GM10847 (cell line): ENCODE data around the gene TBC1D22A.

Experiments used
- POLR2A ChIP-seq: IDR thresholded peaks from 2 replicates; pipeline ENCODE4 v1.6.1; 2011; ENCODE audit not compliant: insufficient read length; ENCODE audit errors: extremely low read depth

TBC1D22A gene

DNA sequence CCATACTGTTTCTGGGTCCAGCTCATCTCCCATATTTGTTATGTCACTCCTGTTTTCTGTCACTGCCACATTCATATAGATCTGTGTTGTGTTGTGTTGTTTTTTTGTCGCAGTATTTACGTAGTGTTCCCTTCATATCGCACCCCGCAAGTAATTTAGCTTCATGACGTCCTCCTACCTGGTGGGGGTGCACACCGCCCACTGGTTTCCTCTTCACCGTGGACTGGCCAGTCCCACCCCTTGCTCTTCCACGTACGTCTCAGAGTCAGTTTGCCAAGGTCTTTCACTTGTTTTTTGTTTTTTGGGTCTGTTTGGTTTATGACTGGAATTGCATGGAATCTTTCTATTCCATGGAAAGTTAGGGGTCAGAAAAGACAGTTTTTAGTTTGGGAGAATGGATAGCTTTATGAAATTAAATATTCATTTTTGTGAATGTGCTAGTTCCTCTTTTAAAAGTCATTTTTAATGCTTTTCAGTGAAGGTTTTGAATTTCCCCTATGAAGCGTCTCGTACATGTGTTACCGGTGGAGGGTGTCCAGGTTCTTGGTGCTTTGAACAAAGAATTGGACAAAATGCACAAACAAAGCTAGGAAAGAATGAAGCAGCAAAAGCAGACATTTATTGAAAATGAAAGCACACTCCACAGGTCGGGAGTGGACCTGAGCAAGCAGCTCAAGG, 134.3 kb downstream of the TBC1D22A start:
- no peak for TF ChIP-seq POLR2A

DNA sequence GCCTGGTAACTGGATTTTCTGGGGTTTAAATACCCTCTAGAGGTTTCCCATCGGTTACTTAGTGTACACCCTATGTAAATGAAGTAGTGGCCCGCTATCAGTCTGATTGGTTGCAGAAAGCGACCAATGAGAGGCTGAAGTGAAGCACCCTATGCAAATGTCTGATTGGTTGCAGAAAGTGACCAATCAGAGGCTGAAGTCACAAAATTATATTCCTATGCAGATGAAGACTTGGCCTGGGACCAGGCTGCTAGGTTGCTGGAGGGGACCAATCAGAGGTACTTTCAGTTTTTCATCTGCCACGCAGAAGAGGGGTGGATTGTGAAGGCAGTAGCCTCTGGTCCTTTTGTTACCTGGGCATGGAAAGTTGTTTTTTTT, 134.8 kb downstream of the TBC1D22A start:
- no peak for TF ChIP-seq POLR2A

DNA sequence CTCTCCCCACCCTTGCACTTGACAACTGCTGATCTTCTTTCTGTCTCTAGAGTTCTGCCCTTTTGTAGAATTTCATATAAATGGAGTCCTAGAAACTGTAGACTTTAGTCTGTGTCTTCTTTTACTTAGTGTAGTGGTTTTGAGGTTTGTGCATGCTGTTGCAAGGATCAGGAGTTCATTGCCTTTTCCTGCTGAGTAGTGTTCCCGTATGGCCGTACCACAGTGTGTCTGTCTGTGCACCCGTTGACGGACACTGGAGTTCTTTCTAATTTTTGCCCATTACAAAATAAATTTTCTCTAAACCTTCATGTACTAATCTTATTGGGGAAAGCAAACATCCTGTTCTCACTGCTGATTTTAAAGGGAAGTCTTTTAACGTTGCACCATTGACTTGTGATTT, 138.1 kb downstream of the TBC1D22A start:
- no peak for TF ChIP-seq POLR2A

DNA sequence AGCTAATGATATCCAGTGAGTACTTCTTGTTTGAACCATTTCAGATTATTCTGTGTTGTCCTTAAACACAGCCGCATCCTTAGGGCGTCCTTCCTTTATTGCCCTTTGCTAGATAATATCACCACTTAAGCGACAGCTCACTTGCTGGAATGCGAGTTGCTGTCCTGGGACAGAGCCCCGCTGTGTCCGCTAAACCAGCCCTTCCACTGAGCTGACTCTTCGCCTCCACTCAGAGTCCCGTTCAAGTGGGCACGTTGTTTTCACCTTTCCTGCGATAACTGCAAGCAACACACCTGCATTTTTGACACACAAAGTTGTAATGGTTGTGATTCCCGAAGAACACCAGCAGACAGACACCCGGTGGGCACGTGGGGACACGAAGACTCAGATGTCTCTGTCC, 140.0 kb downstream of the TBC1D22A start:
- no peak for TF ChIP-seq POLR2A

GRCh38 chr22:46902998-46903916, 140.8 kb downstream of the TBC1D22A start:
- no peak for TF ChIP-seq POLR2A

GRCh38 chr22:46905415-46905814, 143.0 kb downstream of the TBC1D22A start:
- no peak for TF ChIP-seq POLR2A

DNA sequence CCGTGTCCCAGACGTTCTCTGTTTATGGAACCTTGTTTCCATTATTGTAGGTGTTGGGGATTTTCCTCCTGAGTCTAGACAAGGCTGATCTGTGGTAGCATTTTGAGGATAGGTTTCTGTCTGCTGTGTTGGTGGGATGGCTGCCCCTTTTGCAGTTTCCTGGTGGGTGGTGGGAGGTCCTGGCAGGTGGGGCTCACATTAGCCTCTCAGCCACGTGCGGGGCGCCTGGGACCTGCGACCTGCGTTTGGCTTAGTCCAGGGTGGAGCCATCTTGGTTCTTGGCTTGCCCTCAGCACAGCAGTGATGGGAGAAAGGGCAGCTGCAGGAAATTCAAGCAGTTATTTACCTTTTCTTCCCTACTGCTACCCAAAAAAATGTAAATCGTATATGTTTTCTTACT, 143.4 kb downstream of the TBC1D22A start:
- no peak for TF ChIP-seq POLR2A

DNA sequence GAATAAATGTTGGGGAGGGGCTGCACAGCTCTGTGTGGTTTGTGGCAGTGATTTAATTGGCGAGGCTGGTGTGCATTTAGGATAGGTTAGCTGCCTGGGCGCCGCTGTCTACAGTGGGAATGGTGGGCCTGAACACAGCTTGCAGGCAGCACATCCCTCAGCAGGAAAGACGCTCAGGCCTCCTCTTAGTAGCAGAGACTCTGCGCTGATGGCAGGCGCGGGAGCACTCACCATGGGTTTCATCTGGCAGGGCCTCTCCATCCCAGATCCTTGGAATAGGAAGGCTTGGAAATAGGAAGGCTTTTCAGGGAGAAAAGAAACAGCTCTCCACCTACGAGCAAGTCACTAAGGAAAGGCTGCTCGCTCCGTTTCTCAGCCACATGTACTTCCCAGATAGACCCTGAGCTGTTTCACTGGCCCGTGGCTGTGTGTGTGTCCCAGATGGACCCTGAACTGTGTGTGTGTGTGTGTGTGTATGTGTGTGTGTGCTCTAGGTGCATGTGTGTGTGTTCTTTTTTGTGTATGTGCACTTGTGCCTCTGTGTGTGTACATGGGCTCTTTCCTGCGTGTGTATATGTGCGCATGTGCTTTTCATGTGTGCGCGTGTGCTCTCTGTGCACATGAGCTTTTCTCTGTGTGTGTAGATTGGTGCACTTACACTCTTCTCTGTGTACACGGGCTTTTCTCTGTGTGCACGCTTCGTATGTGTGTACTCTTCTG, 144.0 kb downstream of the TBC1D22A start:
- no peak for TF ChIP-seq POLR2A

DNA sequence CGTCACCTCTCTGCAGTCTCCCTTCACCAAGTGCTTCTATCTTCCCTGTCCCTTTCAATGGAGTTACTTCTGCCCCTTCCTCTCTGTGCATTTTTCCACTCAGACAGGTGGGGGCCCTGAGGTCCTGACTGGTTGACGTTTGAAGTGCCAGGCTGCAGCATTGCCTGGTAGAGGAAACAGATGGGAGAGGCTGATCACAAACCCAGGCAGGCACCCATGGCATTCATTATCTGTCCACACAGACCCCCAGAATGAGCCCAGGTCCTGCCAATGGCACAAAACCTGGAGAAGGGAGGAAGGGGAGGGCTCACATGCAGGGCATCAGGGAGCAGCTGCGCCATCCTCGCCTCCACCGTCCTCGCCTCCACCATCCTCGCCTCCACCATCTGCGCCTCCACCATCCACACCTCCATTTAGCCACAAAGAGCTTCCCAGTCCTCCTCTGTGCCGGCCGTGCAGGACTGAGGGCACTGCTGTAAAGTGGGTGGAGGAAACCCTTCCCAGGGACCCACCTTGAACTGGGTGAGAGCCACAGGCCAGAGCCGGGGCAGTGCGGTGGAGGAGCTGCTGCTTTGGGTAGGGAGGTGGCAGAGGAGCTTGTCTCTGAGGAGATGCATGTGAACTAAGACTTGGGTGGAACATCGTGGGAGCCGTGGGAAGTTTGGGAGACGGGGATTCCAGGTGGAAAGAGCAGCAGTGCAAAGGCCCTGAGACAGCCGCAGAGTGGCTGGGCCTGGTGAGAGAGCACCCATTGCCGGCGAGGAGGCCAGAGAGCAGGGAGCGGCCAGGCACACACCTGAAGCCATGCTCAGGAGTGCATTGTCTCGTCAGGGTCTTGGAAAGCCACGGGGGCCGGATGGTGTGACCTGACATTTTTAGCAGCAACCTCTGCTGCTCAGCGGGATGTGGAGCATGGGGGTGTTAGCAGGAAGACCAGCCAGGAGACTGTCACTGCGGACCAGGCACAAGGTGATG, 145.1 kb downstream of the TBC1D22A start:
- no peak for TF ChIP-seq POLR2A

DNA sequence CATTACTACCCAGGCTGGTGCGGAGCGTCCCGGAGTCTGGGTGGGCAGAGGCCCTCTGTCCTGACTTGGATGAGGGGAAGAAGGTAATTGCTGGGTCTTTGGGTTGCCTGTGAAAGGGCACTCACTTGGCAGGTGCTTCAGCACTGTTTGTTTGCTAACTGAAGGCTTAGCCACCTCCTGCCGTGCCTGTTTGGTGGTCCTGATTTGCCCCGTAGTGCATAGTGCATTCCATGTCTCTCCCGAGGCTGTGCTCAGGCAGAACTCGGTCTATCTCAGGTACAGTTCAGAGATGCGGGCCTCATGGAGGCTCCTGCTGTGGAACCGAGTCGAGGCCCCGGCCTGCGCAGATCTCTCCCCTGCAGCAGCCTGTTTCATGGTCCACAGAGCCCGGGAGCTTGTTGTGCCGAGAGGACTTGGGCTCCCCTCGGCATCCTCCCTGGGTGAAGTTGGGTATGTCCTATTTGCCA, 146.2 kb downstream of the TBC1D22A start:
- TF ChIP-seq POLR2A, result no peak

DNA sequence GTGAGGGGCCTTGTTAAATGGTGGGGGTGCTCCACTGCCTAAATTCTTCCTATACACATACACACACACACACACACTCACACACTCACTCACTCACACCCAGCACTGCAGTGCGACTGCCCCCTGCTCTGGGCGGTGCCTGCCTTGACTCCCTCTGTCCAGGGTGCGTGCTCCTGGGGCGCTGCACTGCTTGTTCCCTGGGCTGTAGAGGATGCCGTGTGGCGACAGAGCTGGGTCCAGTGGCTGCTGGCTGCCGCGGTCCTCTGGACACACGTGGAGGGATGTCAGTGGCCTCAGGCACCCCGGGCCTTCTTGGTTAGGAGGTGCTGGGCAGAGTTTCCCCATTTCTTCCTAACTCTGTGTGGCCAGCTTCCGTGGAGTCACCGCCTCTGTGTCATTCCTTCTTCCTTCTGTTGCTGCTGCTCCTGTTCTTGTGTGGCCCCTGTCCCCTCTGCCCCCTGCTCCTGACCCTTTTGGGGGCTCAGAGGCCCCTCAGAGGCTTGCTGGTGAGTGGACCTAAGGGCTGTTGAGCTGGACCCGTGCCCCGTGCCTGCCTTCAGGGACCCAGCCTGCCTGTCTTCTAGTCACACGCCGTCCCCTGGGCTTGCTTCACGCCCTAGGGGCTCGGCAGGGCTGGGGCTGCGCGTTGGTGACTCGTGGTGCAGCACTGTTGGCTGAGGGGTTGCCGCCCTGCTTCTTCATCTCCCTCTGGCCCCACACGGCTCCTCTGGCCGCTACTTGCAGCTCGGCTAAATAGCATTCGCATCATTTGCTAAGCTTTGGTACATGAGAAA, 147.0 kb downstream of the TBC1D22A start:
- no peak for TF ChIP-seq POLR2A

DNA sequence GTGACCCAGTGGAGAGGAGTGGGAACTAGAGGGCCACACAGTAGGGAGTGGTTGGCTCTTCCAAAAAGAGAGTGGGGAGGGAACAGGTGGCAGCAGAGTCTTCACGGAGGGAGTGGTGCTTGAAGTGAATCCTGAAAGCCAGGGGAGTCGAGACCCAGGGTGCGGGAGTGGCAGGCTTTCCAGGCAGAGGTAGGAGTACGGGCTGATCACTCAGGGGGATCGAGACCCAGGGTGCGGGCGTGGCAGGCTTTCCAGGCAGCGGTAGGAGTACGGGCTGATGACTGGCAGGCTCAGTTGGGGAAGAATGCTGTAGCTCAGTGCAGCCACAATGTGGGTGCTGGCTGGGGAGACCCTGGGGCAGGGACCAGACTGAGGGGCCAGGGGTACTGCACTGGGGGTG, 148.2 kb downstream of the TBC1D22A start:
- no peak for TF ChIP-seq POLR2A

DNA sequence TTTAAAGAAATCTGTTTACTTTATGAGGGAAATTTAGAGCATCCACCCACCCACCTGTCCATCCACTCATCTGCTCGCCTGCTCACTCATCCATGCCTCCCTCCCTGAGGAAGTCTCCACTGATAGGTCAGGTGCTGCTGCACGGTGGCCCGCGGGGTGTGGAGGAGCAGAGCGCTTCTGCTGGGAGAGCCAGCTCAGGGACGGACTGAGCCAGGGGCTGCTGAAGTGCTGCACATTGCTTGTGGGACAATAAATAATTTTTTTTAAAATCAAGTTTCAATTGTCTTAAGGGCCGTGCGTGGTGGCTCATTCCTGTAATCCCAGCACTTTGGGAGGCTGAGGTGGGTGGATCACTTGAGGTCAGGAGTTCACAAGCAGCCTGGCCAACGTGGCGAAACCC, 148.9 kb downstream of the TBC1D22A start:
- no peak for TF ChIP-seq POLR2A

- TF ChIP-seq POLR2A, result no peak
Observed at GRCh38 chr22:46913351-46913750, 150.9 kb downstream of the TBC1D22A start.

DNA sequence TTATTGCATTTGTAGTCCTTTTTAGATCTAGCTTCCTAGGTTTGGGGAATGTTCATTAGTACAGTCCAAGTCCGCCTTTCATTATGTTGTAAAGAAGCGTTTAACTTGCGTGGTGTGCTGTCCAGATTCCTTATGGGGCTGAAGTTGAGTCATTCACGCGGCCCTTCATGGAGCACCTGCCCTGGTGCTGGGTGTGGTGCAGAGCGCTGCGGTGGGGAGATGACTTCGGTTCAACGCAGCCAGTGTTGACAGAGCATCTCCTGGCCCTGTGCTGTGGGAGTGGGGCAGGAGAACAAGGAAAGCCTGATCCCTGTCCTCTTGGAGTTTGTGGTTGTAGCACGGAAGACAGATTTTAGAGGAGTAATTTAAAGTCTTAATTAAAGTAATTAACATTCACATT, 152.0 kb downstream of the TBC1D22A start:
- TF ChIP-seq POLR2A, result no peak
